Smooth muscle cell (in vitro differentiated cells): ENCODE measurements around the gene PLCG2. TPM values are rescaled to one million over a fixed set of nuclear protein-coding genes. Genes with fewer than 3 reads are reported as not detected.

Experiments used
- DNase-seq: peaks from one replicate; lab custom pipeline; 2025; ENCODE audit not compliant: unreplicated experiment; lab: John Stamatoyannopoulos, UW
- H2AFZ ChIP-seq: fragments of 200-600 bp; sonication (generic); 2 replicates; pipeline ENCODE4 v1.6.0; 2016; ENCODE audit warnings: antibody characterized with exemption, low read depth, mild to moderate bottlenecking
- H3F3A ChIP-seq: fragments of 200-600 bp; sonication (generic); 2 replicates; pipeline ENCODE4 v1.6.0; 2017; ENCODE audit warnings: antibody characterized with exemption, low read depth
- H3K27ac ChIP-seq: fragments of 200-600 bp; sonication (generic); 2 replicates; pipeline ENCODE4 v1.5.1; 2016; ENCODE audit warnings: low read depth, mild to moderate bottlenecking
- H3K27me3 ChIP-seq: fragments of 200-600 bp; sonication (generic); 2 replicates; pipeline ENCODE4 v1.6.1; 2016; ENCODE audit warnings: low read depth, mild to moderate bottlenecking
- H3K36me3 ChIP-seq: fragments of 200-600 bp; sonication (generic); 2 replicates; pipeline ENCODE4 v1.5.1; 2016; ENCODE audit warnings: low read depth
- H3K4me1 ChIP-seq: fragments of 200-600 bp; sonication (generic); 2 replicates; pipeline ENCODE4 v1.5.1; 2016; ENCODE audit warnings: low read depth
- H3K4me2 ChIP-seq: fragments of 200-600 bp; sonication (generic); 2 replicates; pipeline ENCODE4 v1.6.0; 2016; ENCODE audit warnings: mild to moderate bottlenecking
- H3K4me3 ChIP-seq: fragments of 200-600 bp; sonication (generic); 2 replicates; pipeline ENCODE4 v1.5.1; 2016; ENCODE audit warnings: mild to moderate bottlenecking
- H3K79me2 ChIP-seq: fragments of 200-600 bp; sonication (generic); 2 replicates; pipeline ENCODE4 v1.6.0; 2016; ENCODE audit warnings: low read depth, mild to moderate bottlenecking
- H3K9ac ChIP-seq: fragments of 200-600 bp; sonication (generic); 2 replicates; pipeline ENCODE4 v1.6.0; 2016; ENCODE audit warnings: low read depth
- H3K9me3 ChIP-seq: fragments of 200-600 bp; sonication (generic); replicated peaks from 2 replicates; pipeline ENCODE4 v1.5.1; 2016; ENCODE audit warnings: low read depth
- H4K20me1 ChIP-seq: fragments of 200-600 bp; sonication (generic); 2 replicates; pipeline ENCODE4 v1.6.0; 2016; ENCODE audit warnings: low read depth
- WGBS: methylation state at CpG from one replicate; pipeline ENCODE4 v1.1.7; 2016; ENCODE audit warnings: low lambda C conversion rate; 5-methylcytosine and 5-hydroxymethylcytosine counted together
- polyA plus RNA-seq: library from polyadenylated mRNA; unstranded; fragments of >200 nt; fragmentation: Nextera tagmentation; extraction: Ambion mirVana; gene quantifications from 2 replicates; pipeline ENCODE4 v1.2.1, GENCODE V29; 2016
- total RNA-seq: library from RNA; depleted of rRNA; stranded (reverse); fragments of >200 nt; gene quantifications from 2 replicates; pipeline ENCODE4 v1.2.3, GENCODE V29; 2014
- TF ChIP-seq, protein P1 (sequence below): fragments of 200-600 bp; sonication (generic); IDR thresholded peaks from 2 replicates; pipeline ENCODE4 v1.5.1; 2017; ENCODE audit warnings: borderline replicate concordance, mild to moderate bottlenecking, antibody characterized with exemption; ENCODE audit not compliant: insufficient read depth, poor library complexity, severe bottlenecking

PLCG2 gene
- total and polyA plus RNA-seq, 2 experiments from 2014 or later: 1.7 TPM; not detected in 1

DNA sequence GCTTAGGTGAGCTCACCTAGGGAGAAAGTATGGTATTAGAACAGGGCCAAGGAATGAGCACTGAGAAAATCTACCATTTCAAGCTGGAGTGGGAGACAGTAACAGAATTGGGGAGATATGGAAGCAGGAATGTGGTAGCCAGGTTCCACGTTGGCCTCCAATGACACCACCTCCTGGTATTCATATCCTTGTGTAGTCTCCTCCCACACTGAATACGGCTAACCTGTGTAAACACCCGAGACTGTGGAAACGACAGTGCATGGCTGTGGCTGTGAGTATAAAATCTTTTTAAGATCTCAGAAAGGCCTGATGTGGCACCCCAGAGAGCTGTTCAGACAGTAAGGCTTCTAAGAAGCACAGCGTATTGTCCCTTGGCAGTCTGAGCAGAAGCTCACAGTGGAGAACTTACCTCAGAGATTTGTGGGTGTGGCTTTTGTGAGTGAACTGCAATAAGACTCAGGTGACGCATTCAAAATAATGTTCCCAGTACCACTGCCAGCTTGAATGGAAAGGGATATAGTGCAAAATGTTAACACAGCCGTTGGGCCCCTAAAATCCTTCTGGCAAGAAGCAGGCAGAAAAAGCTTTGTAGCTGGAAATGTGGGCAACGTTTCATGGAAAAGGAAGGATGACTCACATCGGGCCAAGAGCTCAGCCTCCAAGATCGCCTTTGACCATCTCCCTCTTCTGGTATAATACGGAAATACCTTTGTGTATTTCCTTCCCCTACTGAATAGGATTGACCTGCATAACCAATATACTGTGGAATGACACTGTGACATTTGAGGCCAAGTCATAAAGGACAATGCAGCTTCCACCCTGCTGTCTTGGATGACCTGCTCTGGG, 217.8 kb downstream of the PLCG2 start:
- Histone ChIP-seq H3F3A (peaks cover 9% of the 10 kb centered on the region), H3K4me2 (peak overlapping the region; percentile 70), H3K9me3 (no peaks in the 10 kb centered on the region), H3K79me2 (no peaks in the 10 kb centered on the region), H3K4me1 (peaks cover 11% of the 10 kb centered on the region), H3K27ac (peak overlapping the region; percentile 75), H4K20me1 (no peaks in the 10 kb centered on the region), H2AFZ (no peak overlapping the region), H3K9ac (no peak overlapping the region), H3K27me3 (no peaks in the 10 kb centered on the region), H3K4me3 (no peak overlapping the region), H3K36me3 (no peaks in the 10 kb centered on the region)
- TF ChIP-seq, protein P1, sequence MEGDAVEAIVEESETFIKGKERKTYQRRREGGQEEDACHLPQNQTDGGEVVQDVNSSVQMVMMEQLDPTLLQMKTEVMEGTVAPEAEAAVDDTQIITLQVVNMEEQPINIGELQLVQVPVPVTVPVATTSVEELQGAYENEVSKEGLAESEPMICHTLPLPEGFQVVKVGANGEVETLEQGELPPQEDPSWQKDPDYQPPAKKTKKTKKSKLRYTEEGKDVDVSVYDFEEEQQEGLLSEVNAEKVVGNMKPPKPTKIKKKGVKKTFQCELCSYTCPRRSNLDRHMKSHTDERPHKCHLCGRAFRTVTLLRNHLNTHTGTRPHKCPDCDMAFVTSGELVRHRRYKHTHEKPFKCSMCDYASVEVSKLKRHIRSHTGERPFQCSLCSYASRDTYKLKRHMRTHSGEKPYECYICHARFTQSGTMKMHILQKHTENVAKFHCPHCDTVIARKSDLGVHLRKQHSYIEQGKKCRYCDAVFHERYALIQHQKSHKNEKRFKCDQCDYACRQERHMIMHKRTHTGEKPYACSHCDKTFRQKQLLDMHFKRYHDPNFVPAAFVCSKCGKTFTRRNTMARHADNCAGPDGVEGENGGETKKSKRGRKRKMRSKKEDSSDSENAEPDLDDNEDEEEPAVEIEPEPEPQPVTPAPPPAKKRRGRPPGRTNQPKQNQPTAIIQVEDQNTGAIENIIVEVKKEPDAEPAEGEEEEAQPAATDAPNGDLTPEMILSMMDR: peak; percentile 40
- 43% methylated on average over 11 of the region's 11 CpGs for WGBS
- no peak for DNase-seq

DNA sequence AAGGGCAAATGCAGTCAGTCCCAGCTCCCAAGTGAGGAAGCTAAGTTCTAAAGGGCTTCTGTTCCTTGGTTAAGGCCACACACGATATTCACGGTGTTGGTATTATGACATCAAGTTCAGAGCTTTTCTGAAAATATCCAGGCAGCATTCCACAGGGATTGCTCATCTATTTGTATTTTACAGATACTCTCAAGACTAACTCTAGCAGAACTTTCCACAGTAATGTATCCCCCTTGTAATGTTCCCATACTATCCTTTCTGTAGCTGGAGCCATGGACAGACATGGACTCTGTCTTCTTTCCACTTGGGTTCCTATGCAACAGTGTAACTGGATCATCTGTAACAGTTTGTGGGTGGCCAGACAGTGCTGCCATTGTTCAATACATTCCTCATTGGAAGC, 218.6 kb downstream of the PLCG2 start:
- Histone ChIP-seq H3K4me3 (no peak overlapping the region), H3K9me3 (no peaks in the 10 kb centered on the region), H3K36me3 (no peaks in the 10 kb centered on the region), H3K79me2 (no peaks in the 10 kb centered on the region), H2AFZ (no peak overlapping the region), H3F3A (peaks cover 9% of the 10 kb centered on the region), H4K20me1 (no peaks in the 10 kb centered on the region), H3K27ac (peak overlapping the region; percentile 75), H3K4me1 (peaks cover 11% of the 10 kb centered on the region), H3K9ac (no peak overlapping the region), H3K4me2 (peak overlapping the region; percentile 70), H3K27me3 (no peaks in the 10 kb centered on the region)
- WGBS: 0% methylated on average over 2 of the region's 2 CpGs
- DNase-seq: no peak
- TF ChIP-seq, protein P1: no peak

DNA sequence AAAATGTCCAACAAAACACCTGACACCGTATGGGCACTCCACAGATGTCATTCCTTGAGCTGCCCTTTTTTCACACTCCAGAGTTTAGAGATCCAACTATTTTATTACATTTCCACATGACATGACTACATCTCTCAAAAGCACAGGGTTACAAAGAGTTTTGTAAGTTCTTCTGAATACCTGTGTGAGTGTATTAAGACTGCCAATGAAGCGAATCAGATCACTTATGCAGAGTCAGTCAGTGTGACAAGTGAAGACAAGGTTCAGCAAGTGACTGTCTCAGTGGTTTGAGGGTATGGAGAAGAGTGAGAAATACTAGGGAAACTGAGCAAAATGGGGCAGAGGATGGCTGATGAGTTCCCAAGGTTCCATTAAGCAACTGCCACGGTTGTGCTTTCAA, 223.7 kb downstream of the PLCG2 start:
- 89% methylated on average over 3 of the region's 3 CpGs for WGBS
- H3K4me3 ChIP-seq: no peak overlapping the region
- H3F3A ChIP-seq: no peaks in the 10 kb centered on the region
- H3K4me1 ChIP-seq: no peaks in the 10 kb centered on the region
- no peak for DNase-seq
- H3K9ac ChIP-seq: no peak overlapping the region
- H3K27ac ChIP-seq: no peak overlapping the region
- no peaks in the 10 kb centered on the region for H3K9me3 ChIP-seq
- no peaks in the 10 kb centered on the region for H3K79me2 ChIP-seq
- no peaks in the 10 kb centered on the region for H3K36me3 ChIP-seq
- TF ChIP-seq, protein P1: no peak
- peaks cover 4% of the 10 kb centered on the region for H3K27me3 ChIP-seq
- H2AFZ ChIP-seq: no peak overlapping the region
- no peaks in the 10 kb centered on the region for H4K20me1 ChIP-seq
- H3K4me2 ChIP-seq: no peak overlapping the region

DNA sequence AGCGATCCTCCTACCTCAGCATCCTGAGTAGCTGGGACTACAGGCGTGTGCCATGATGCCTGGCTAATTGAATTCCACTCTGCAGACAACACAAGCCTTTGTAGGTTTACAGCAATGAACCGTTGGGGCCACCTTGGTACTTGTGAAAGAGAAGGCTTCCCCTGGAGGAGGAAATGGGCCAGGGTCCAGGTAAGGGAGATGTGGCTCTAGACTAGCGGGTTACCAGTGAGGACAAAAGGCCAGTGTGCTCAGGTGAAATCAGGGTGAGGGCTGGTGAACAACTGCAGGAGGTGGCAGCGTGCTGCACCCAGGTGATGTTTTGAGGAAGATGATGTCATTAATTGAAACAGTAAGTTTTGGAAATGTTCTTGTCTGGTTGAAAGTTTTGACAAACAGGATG, 225.5 kb downstream of the PLCG2 start:
- H3K4me1 ChIP-seq: no peaks in the 10 kb centered on the region

More for the DNA sequence above, 225.5 kb downstream of the PLCG2 start:
- Histone ChIP-seq H3K36me3 (no peaks in the 10 kb centered on the region), H3K9ac (no peak overlapping the region), H3K4me3 (no peak overlapping the region), H3F3A (no peaks in the 10 kb centered on the region), H3K79me2 (no peaks in the 10 kb centered on the region), H4K20me1 (no peaks in the 10 kb centered on the region), H3K27me3 (peaks cover 4% of the 10 kb centered on the region), H2AFZ (no peak overlapping the region), H3K4me2 (no peak overlapping the region), H3K27ac (no peak overlapping the region), H3K9me3 (no peaks in the 10 kb centered on the region)
- TF ChIP-seq, protein P1: no peak
- WGBS: 95% methylated on average over 5 of the region's 5 CpGs
- no peak for DNase-seq
